SH-SY5Y (cell line): ENCODE results near the gene PLBD2.

Source experiments
- GATA2 ChIP-seq: IDR thresholded peaks from 2 replicates; pipeline ENCODE4 v1.6.1; 2011; ENCODE audit warnings: mild to moderate bottlenecking, low read depth, low read length
- GATA3 ChIP-seq: IDR thresholded peaks from 2 replicates; pipeline ENCODE4 v1.6.1; 2011; ENCODE audit warnings: low read depth, mild to moderate bottlenecking, low read length, moderate library complexity

DNA sequence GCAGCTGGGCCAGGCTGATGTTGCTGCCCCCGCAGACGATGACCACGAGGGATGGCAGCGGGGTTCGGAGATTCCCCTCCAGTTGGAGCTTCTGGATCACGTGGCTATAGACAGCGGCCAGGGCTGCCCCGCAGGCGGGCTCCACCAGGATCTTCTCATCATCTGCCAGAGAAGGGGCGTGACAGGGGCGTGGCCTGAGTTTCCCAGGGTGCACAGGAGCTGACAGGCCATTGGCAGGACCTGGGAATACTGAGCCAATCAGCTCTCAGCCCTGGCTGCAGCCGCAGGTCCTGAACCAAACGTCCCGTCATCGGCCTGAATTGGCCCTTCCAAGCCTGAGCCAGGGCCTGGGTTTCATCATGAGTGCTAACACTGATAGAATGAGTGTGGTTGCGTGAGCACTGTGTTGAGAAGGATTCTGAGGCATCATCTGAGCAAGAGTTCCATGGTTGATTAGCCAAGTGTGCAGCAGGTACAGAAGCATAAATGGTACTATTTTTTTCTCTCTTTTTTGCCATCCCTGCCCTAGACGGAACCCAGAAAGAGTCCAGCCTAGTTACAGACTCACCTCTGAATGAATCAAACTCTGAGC is 34.7 kb downstream of the PLBD2 start:
- TF ChIP-seq GATA3 (no peak), GATA2 (no peak)
